Right lobe of liver (tissue), 6 donors: ENCODE data around the gene ANKFN1. TPM values are rescaled to one million over a fixed set of nuclear protein-coding genes. Genes with fewer than 3 reads are reported as not detected.

Source experiments
- ATAC-seq, 4 donors: fragments of 200-7000 bp; cut with Tn5 transposase; one replicate each; pipeline ENCODE4 v1.9.1; 2020; ENCODE audit warnings: mild to moderate bottlenecking in 4 of 4, moderate library complexity in 4 of 4
- DNase-seq, 3 donors: peaks; one replicate each; pipeline ENCODE4 v3.0.0-alpha.2; 2020
- H3K27ac ChIP-seq, 3 donors: fragments of 200-600 bp; one replicate each; pipeline ENCODE4 v1.8.0; 2022
- H3K27me3 ChIP-seq, 2 donors: fragments of 200-600 bp; one replicate each; pipeline ENCODE4 v1.8.0; 2022
- H3K36me3 ChIP-seq, 4 donors: fragments of 200-600 bp; sonication (generic) in 1 of 4; one replicate each; pipeline versions ENCODE4 v1.5.1 to v1.8.0; 2017 to 2022; ENCODE audit warnings: control low read depth in 1 of 4
- H3K4me1 ChIP-seq, 4 donors: fragments of 200-600 bp; sonication (generic) in 1 of 4; one replicate each; pipeline versions ENCODE4 v1.5.1 to v1.8.0; 2017 to 2022; ENCODE audit warnings: control low read depth in 1 of 4
- H3K4me3 ChIP-seq, 3 donors: fragments of 200-600 bp; one replicate each; pipeline ENCODE4 v1.8.0; 2022
- H3K9me3 ChIP-seq, 4 donors: fragments of 200-600 bp; sonication (generic) in 1 of 4; one replicate each; pipeline versions ENCODE4 v1.5.1 to v1.8.0; 2017 to 2022; ENCODE audit warnings: control low read depth in 1 of 4
- CTCF ChIP-seq, 4 donors: fragments of 200-600 bp in 3 of 4; fragments of 450-650 bp in 1 of 4; IDR thresholded peaks; one replicate each; pipeline versions ENCODE4 v1.5.1 to v1.8.0; 2016 to 2022; ENCODE audit warnings: antibody characterized with exemption in 4 of 4, mild to moderate bottlenecking in 2 of 4
- POLR2A ChIP-seq: fragments of 450-650 bp; IDR thresholded peaks from one replicate; pipeline ENCODE4 v1.6.1; 2017; ENCODE audit warnings: antibody characterized with exemption, mild to moderate bottlenecking
- WGBS: methylation state at CpG from one replicate; pipeline ENCODE4 v1.1.6; 2018; ENCODE audit warnings: low coverage, low lambda C conversion rate; ENCODE audit not compliant: insufficient coverage; ENCODE audit errors: missing lambda C conversion rate; 5-methylcytosine and 5-hydroxymethylcytosine counted together
- intact Hi-C, 2 donors: fragments of 100-400 bp; cut with DNase I; formaldehyde crosslinking; loops; one replicate each; pipeline versions ENCODE4 v1.11.2 to v1.14.1; 2022
- total RNA-seq, 6 experiments: library from RNA; depleted of rRNA in 2 of 6; stranded (reverse); fragments of >200 nt in 2 of 6; fragmentation: NEBNext Ultra II Directional in 3 of 6; extraction: Animal tissue kit (Norgen Biotek cat#: 25700) in 3 of 6; gene quantifications; one replicate each; pipeline versions ENCODE4 v1.1.0 to v1.2.4, GENCODE V29; 2016 to 2023
- donor health status: DM: no; HTN: yes; CAD: no.
- donor health status: DM: no; HTN: no; CAD: no.
- donor health status: DM: no; HTN: no; CAD: no.
- donor health status: DM: no; HTN: yes; CAD: no.
- donor health status: DM: no; HTN: yes; CAD: no.

Gene ANKFN1
- total RNA-seq, 6 experiments from 2014 or later = 0.11 TPM; not detected in 5

- intact Hi-C loops = no loop called here
- Histone ChIP-seq H3K27ac (no peak overlapping the region), H3K4me1 (no peaks in the 10 kb centered on the region), H3K27me3 (no peaks in the 10 kb centered on the region), H3K9me3 (no peaks in the 10 kb centered on the region), H3K4me3 (no peak overlapping the region), H3K36me3 (no peaks in the 10 kb centered on the region)
- ATAC-seq (no peak), DNase-seq (no peak)
- WGBS = 73% methylated on average over 11 of the region's 12 CpGs
- TF ChIP-seq POLR2A = no peak
- TF ChIP-seq CTCF (IDR thresholded peaks at IDR 0.05) = no peak
Measured at GRCh38 chr17:56521414-56522141, 368.3 kb downstream of the ANKFN1 start.

GRCh38 chr17:56523042-56523441 is 369.8 kb downstream of the ANKFN1 start:
- no peak for ATAC-seq
- no peak for DNase-seq
- no peaks in the 10 kb centered on the region for H3K36me3 ChIP-seq
- WGBS = 74% methylated on average over 2 of the region's 2 CpGs
- no peaks in the 10 kb centered on the region for H3K4me1 ChIP-seq
- intact Hi-C loops = no loop called here
- H3K4me3 ChIP-seq = no peak overlapping the region
- no peaks in the 10 kb centered on the region for H3K27me3 ChIP-seq
- no peaks in the 10 kb centered on the region for H3K9me3 ChIP-seq
- no peak for TF ChIP-seq POLR2A
- no peak overlapping the region for H3K27ac ChIP-seq

GRCh38 chr17:56528696-56529095 is 375.4 kb downstream of the ANKFN1 start:
- Histone ChIP-seq H3K4me3 (no peak overlapping the region), H3K4me1 (no peaks in the 10 kb centered on the region), H3K9me3 (no peaks in the 10 kb centered on the region), H3K36me3 (no peaks in the 10 kb centered on the region), H3K27me3 (no peaks in the 10 kb centered on the region), H3K27ac (no peak overlapping the region)
- no peak for TF ChIP-seq CTCF (IDR thresholded peaks at IDR 0.05)
- no peak for TF ChIP-seq POLR2A
- DNase-seq = no peak
- WGBS = 10% methylated on average over 2 of the region's 2 CpGs
- ATAC-seq = no peak
- intact Hi-C loops = no loop called here

GRCh38 chr17:56532926-56533325 is 379.7 kb downstream of the ANKFN1 start:
- H3K27ac ChIP-seq = no peak overlapping the region
- ATAC-seq = no peak
- intact Hi-C loops = no loop called here
- no peak for DNase-seq
- no peak overlapping the region for H3K4me3 ChIP-seq
- 57% methylated on average over 5 of the region's 5 CpGs for WGBS
- no peaks in the 10 kb centered on the region for H3K27me3 ChIP-seq
- no peaks in the 10 kb centered on the region for H3K36me3 ChIP-seq
- no peak for TF ChIP-seq POLR2A
- no peak for TF ChIP-seq CTCF (IDR thresholded peaks at IDR 0.05)
- no peaks in the 10 kb centered on the region for H3K4me1 ChIP-seq
- no peaks in the 10 kb centered on the region for H3K9me3 ChIP-seq

- Histone ChIP-seq H3K4me1 (no peaks in the 10 kb centered on the region), H3K27ac (no peak overlapping the region), H3K4me3 (no peak overlapping the region), H3K9me3 (no peaks in the 10 kb centered on the region), H3K36me3 (no peaks in the 10 kb centered on the region), H3K27me3 (no peaks in the 10 kb centered on the region)
- ATAC-seq = no peak
- WGBS = 31% methylated on average over 1 of the region's 1 CpG
- TF ChIP-seq CTCF (IDR thresholded peaks at IDR 0.05) (no peak), POLR2A (no peak)
- intact Hi-C loops = no loop called here
- DNase-seq = no peak
Measured at GRCh38 chr17:56536766-56537165, 383.5 kb downstream of the ANKFN1 start.
